BJ (cell line): ENCODE results near the gene TAF4B. TPM values are rescaled to one million over a fixed set of nuclear protein-coding genes. Genes with fewer than 3 reads are reported as not detected.

Experiments
- CTCF ChIA-PET: fragments of 350-600 bp; formaldehyde crosslinking; extraction: SDS; loops from one replicate; lab custom pipeline; 2021; ENCODE audit warnings: antibody characterized with exemption, inconsistent platforms; lab: Yijun Ruan, JAX
- POLR2A ChIA-PET: fragments of 300-600 bp; sonication (Branson Sonifier 250); formaldehyde crosslinking; extraction: SDS; loops from one replicate; lab custom pipeline; 2021; ENCODE audit warnings: antibody characterized with exemption; lab: Charles Lee
- DNase-seq: peaks from one replicate; pipeline ENCODE4 v3.0.0-alpha.2; 2011; ENCODE audit warnings: low read depth
- H3K27me3 ChIP-seq: 2 replicates; pipeline ENCODE4 v1.6.0; 2011; ENCODE audit warnings: low read length; ENCODE audit not compliant: control insufficient read depth, insufficient read depth
- H3K36me3 ChIP-seq: 2 replicates; pipeline ENCODE4 v1.5.1; 2011; ENCODE audit warnings: low read length; ENCODE audit not compliant: control insufficient read depth, insufficient read depth
- H3K4me3 ChIP-seq: 2 replicates; pipeline ENCODE4 v1.5.1; 2011; ENCODE audit warnings: low read depth, mild to moderate bottlenecking, control low read depth, low read length
- CTCF ChIP-seq: IDR thresholded peaks from 2 replicates; pipeline ENCODE4 v1.5.1; 2011; ENCODE audit warnings: low read depth, mild to moderate bottlenecking, control low read depth, inconsistent platforms, low read length, moderate library complexity; ENCODE audit not compliant: insufficient read depth
- polyA plus RNA-seq: library from polyadenylated mRNA; depleted of rRNA; stranded (reverse); fragments of >200 nt; gene quantifications from 2 replicates; pipeline ENCODE4 v1.2.3, GENCODE V29; 2011

Gene TAF4B
- polyA plus RNA-seq, 1 experiment = 1.1 TPM

GRCh38 chr18:26383454-26384270 is 157.4 kb downstream of the TAF4B start:
- ChIA-PET POLR2A (no interaction called here), CTCF (interaction anchor here (0.7 to 4.4 kb wide), 34 partner anchors 9 to 623 kb away, joined by 3 to 22 read pairs (median 4); partner anchors contain the start of gene KCTD1)
- DNase-seq = no peak
- Histone ChIP-seq H3K27me3 (no peaks in the 10 kb centered on the region), H3K4me3 (no peak overlapping the region), H3K36me3 (no peaks in the 10 kb centered on the region)
- peak; percentile 73 for TF ChIP-seq CTCF

DNA sequence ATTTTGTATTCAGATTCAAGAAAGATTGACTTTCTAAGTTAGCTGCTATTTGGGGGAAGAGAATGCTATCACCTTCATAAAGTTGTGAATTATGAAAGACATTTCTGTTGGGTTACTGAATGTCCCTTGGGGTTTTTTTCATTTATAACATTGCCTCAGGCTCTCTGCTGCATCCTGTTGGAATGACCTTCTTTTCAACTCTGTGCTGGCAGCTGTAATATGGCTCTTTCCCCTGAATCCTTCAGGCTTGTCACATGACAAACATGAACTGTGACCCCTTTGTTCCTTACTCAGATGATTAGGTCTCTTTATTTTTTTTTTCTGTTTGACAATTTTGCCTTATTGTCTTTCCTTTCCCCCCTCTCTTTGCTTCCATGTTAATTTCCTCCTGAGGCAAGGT is 159.8 kb downstream of the TAF4B start:
- ChIA-PET POLR2A (no interaction called here), CTCF (interaction anchor here (0.6 to 4.4 kb wide), 7 partner anchors 12 to 264 kb away, joined by 3 to 22 read pairs (median 3); partner anchors contain the start of gene KCTD1)
- H3K36me3 ChIP-seq = no peaks in the 10 kb centered on the region
- DNase-seq = peak; percentile 19
- no peak overlapping the region for H3K4me3 ChIP-seq
- H3K27me3 ChIP-seq = no peaks in the 10 kb centered on the region
- no peak for TF ChIP-seq CTCF

GRCh38 chr18:26386441-26386840 is 160.2 kb downstream of the TAF4B start:
- DNase-seq = no peak
- TF ChIP-seq CTCF = no peak
- POLR2A ChIA-PET = no interaction called here

DNA sequence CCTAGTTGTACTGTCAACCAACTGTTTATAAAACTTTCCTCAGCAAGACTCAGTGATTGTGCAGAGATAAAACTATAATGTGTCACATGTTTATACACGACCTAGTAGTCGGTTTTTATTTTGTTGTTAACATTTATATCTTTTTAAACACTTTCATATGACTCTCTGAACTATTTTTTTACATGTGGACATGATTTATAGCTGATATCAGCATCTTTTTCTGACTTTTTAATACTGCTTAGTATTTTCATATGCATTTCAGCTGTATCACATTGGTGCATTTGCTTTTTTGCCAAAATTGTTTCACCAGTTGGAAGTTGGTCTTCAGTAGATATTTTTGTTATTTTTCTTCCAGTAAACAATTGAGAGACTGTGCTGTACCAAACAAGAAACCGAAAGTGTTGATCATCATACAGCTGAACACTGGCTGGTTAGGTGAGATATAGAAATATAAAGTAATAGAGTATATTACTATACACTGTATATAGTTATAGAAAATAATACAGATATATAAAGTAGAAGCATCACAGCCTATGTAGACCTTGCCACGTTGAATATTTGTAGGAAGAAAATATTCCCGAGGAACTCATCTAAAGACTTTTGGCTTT is 167.9 kb downstream of the TAF4B start:
- no peak for DNase-seq
- CTCF ChIA-PET = interaction anchor here (3.1 kb wide), 1 partner anchor 10 kb away, joined by 12 read pairs; no protein-coding TSS in a partner anchor
- no peak for TF ChIP-seq CTCF
- Histone ChIP-seq H3K4me3 (no peak overlapping the region), H3K36me3 (no peaks in the 10 kb centered on the region), H3K27me3 (no peaks in the 10 kb centered on the region; the same call in 1 of the 2 replicates)
- POLR2A ChIA-PET = no interaction called here

More at GRCh38 chr18:26386441-26386840, 160.2 kb downstream of the TAF4B start:
- no peak overlapping the region for H3K4me3 ChIP-seq
- H3K27me3 ChIP-seq = no peaks in the 10 kb centered on the region
- CTCF ChIA-PET = interaction anchor here (0.6 to 4.4 kb wide), 7 partner anchors 12 to 263 kb away, joined by 3 to 22 read pairs (median 3); partner anchors contain the start of gene KCTD1
- no peaks in the 10 kb centered on the region for H3K36me3 ChIP-seq

DNA sequence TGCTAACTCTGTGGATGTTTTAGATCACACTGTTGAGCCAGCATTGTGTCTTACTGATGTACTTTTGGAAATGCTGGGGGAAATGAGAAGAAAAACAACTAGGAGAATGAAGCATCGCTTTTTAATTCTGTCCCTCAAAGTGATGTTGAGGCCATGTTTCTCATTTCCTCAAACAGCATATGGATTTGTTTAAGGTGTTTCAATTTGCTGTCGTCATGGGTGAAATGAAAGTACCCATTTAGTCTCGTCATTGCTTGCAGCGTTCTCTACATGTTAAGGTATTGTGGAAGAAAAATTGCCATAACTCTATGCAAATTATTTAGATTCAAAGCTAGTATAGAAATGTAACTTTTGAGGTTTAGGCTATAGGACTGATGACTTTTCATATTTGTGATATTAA is 170.8 kb downstream of the TAF4B start:
- ChIA-PET CTCF (no interaction called here), POLR2A (no interaction called here)
- Histone ChIP-seq H3K36me3 (no peaks in the 10 kb centered on the region), H3K27me3 (no peaks in the 10 kb centered on the region; the same call in 1 of the 2 replicates), H3K4me3 (no peak overlapping the region)
- no peak for TF ChIP-seq CTCF
- DNase-seq = no peak
